ENCODE measurements around the gene MROH2A. TPM values are rescaled to one million over a fixed set of nuclear protein-coding genes. Genes with fewer than 3 reads are reported as not detected.

The MROH2A gene
- total and polyA plus RNA-seq, 11 donors, result 0.75 TPM; not detected in 10

GRCh38 chr2:233830111-233830802 lies 52.1 kb downstream of the MROH2A start:
- H3K27ac ChIP-seq, result no peak overlapping the region
- H3K4me1 ChIP-seq, result no peaks in the 10 kb centered on the region
- intact Hi-C loops (cut with DNase I), result no loop called here
- TF ChIP-seq CTCF (IDR thresholded peaks at IDR 0.05), result no peak
- no peak for TF ChIP-seq POLR2A (IDR thresholded peaks at IDR 0.05)
- H3K36me3 ChIP-seq, result peaks cover 0 to under 1% (median 0%) of the 10 kb centered on the region in 9 donors
- DNase-seq (no peak), ATAC-seq (no peak)
- peaks cover 0 to 6% (median 0%) of the 10 kb centered on the region in 9 donors for H3K27me3 ChIP-seq
- WGBS, 4 donors, result 93 to 98% (median 95%) methylated on average over 5 to 6 of the region's 6 CpGs
- H3K9me3 ChIP-seq, result peaks cover 0 to 11% (median 0%) of the 10 kb centered on the region in 12 donors
- H3K4me3 ChIP-seq, result no peak overlapping the region

DNA sequence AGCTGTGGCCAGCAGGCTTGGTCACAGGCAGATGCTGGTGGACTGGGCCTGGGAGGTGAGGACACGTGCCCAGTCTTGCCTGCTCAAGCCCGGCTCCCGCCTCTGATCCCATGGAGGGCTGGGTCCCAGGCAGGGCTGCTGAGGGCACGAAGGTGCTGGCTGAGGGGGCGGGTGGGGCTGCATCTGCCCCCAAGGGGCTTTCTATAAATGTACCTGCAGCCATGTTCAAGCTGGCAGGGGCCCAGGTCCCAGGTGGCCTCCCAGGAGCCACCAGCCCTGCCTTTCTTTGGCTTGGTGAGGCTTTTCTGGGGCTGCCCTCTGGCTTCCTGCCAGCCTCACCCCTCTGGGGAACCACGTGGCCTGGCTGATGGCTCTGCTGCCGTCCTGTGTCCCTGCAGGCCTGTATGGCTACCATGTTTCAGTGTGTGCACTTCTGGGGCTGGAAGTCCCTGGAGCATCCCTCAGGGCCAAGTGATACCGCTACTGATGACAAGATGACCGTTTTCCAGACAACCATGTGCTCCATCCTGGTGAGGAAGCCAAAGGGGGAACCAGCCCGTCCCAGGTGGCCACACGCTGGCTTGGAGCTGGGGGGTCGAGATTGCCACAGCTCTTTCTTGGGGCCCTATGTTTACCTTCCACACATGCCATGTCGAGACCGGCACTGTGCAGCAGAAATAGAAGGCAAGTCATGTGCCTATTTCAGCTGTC lies 53.0 kb downstream of the MROH2A start:
- H3K9me3 ChIP-seq, result peaks cover 0 to 7% (median 0%) of the 10 kb centered on the region in 12 donors
- peaks cover 0 to 6% (median 0%) of the 10 kb centered on the region in 9 donors for H3K27me3 ChIP-seq
- no peak for ATAC-seq
- 62 to 82% (median 71%) methylated on average over 9 to 14 of the region's 14 CpGs for WGBS, 4 donors
- no peaks in the 10 kb centered on the region for H3K4me1 ChIP-seq
- no peak overlapping the region for H3K4me3 ChIP-seq
- DNase-seq, result no peak
- H3K27ac ChIP-seq, result no peak overlapping the region
- TF ChIP-seq CTCF (IDR thresholded peaks at IDR 0.05) (no peak), POLR2A (IDR thresholded peaks at IDR 0.05) (no peak)
- intact Hi-C loops (cut with DNase I), result no loop called here
- H3K36me3 ChIP-seq, result peaks cover 0 to 5% (median 0%) of the 10 kb centered on the region in 9 donors

GRCh38 chr2:233831861-233832260 lies 53.7 kb downstream of the MROH2A start:
- Histone ChIP-seq H3K27me3 (peaks cover 0 to 6% (median 0%) of the 10 kb centered on the region in 9 donors), H3K9me3 (peaks cover 0 to 4% (median 0%) of the 10 kb centered on the region in 12 donors), H3K27ac (no peak overlapping the region), H3K4me3 (no peak overlapping the region), H3K4me1 (no peaks in the 10 kb centered on the region), H3K36me3 (peaks cover 0 to 5% (median 0%) of the 10 kb centered on the region in 9 donors)
- no peak for TF ChIP-seq POLR2A (IDR thresholded peaks at IDR 0.05)
- TF ChIP-seq CTCF (IDR thresholded peaks at IDR 0.05), result no peak
- WGBS, 4 donors, result 90 to 97% (median 94%) methylated on average over 6 of the region's 6 CpGs
- DNase-seq (no peak), ATAC-seq (no peak)
- intact Hi-C loops (cut with DNase I), result no loop called here

DNA sequence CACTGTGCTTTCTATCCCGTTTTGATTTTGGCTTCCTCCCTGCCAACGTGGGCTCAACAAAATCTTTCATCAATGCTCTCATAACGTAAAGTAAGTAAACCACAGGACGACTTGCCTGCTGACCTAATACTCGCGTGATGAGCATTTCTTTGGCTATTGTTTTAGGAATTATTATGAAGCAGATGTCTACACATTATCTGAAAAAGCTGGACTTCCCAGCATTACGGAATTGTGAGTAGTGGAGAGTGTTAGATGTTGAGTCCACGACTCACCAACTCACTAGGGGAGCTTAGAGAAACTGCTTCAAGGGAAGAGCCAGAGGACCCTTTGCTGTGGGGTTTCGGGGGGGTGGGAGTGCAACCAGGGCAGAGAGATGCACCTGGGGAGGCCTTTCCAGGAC lies 54.3 kb downstream of the MROH2A start:
- TF ChIP-seq CTCF (IDR thresholded peaks at IDR 0.05), result no peak
- no peak for TF ChIP-seq POLR2A (IDR thresholded peaks at IDR 0.05)
- intact Hi-C loops (cut with DNase I), result no loop called here
- 74 to 88% (median 83%) methylated on average over 9 of the region's 9 CpGs for WGBS, 4 donors
- Histone ChIP-seq H3K36me3 (peaks cover 0 to 5% (median 0%) of the 10 kb centered on the region in 9 donors), H3K27me3 (peaks cover 0 to 6% (median 0%) of the 10 kb centered on the region in 9 donors), H3K9me3 (no peaks in the 10 kb centered on the region), H3K27ac (no peak overlapping the region), H3K4me3 (no peak overlapping the region), H3K4me1 (no peaks in the 10 kb centered on the region)
- ATAC-seq (no peak), DNase-seq (no peak)

All from heart left ventricle (tissue), 16 donors.